DND-41 (cell line): ENCODE data around the gene LAPTM5.

Experiments
- EZH2 ChIP-seq: IDR thresholded peaks from 3 replicates; pipeline ENCODE4 v1.6.1; 2012; ENCODE audit warnings: borderline replicate concordance, low read depth, mild to moderate bottlenecking, moderate library complexity, low read length, inconsistent platforms; ENCODE audit not compliant: severe bottlenecking
- TF ChIP-seq, protein P1 (sequence below): IDR thresholded peaks from 2 replicates; pipeline ENCODE4 v1.5.1; 2012; ENCODE audit warnings: borderline replicate concordance, low read length, moderate library complexity, mild to moderate bottlenecking; ENCODE audit not compliant: poor library complexity, severe bottlenecking; ENCODE audit errors: extremely low read depth

DNA sequence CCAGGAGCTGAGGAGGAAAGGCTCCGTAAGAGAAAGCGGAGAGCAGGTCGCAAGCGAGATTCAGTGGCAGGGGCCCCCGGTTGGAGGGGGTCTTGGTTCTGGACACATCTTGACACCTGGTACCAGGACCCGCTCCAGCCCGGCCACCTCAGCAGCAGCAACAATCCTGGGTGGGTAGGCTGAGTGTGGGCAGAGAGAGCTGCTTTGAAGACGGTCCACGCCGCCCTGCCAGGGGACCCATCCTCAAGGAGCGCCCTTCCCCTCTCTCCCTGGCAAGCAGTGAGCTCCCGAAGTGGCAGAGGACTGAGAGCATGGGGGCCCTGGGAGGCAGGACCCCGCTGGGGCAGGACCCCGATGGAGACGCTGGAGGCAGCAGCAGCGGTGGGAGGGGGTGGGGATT, 35.6 kb upstream of the LAPTM5 start:
- TF ChIP-seq, protein P1, sequence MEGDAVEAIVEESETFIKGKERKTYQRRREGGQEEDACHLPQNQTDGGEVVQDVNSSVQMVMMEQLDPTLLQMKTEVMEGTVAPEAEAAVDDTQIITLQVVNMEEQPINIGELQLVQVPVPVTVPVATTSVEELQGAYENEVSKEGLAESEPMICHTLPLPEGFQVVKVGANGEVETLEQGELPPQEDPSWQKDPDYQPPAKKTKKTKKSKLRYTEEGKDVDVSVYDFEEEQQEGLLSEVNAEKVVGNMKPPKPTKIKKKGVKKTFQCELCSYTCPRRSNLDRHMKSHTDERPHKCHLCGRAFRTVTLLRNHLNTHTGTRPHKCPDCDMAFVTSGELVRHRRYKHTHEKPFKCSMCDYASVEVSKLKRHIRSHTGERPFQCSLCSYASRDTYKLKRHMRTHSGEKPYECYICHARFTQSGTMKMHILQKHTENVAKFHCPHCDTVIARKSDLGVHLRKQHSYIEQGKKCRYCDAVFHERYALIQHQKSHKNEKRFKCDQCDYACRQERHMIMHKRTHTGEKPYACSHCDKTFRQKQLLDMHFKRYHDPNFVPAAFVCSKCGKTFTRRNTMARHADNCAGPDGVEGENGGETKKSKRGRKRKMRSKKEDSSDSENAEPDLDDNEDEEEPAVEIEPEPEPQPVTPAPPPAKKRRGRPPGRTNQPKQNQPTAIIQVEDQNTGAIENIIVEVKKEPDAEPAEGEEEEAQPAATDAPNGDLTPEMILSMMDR, result no peak
- no peak for TF ChIP-seq EZH2
